MV-4-11 (cell line): ENCODE measurements around the gene MIX23.

ENCODE experiments used
- DNase-seq: peaks from one replicate; lab custom pipeline; 2025; lab: John Stamatoyannopoulos, UW

MIX23 gene

GRCh38 chr3:122382888-122383666, at the start of gene MIX23:
MIX23 (minus strand) TSS chr3:122383231; CDS start chr3:122383224, 7 bp downstream.
- peak; percentile 81 for DNase-seq

DNA sequence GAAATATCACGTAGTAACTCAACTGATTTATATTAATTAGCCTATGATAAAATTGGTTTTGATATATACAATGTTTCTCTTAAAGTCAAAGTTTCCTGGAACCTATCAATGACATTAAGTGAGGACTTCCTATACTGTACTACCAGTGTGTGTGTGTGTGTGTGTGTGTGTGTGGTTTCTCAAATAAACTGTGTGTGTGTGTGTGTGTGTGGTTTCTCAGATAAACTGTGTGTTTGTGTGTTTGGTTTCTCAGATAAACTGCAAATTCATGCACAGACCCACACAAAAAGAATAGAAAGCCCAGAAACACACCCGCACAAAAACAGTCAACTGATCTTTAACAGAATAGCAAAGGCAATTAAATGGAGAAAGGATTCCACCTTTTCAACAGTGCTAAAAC, 47.3 kb upstream of the MIX23 start:
- DNase-seq: no peak

DNA sequence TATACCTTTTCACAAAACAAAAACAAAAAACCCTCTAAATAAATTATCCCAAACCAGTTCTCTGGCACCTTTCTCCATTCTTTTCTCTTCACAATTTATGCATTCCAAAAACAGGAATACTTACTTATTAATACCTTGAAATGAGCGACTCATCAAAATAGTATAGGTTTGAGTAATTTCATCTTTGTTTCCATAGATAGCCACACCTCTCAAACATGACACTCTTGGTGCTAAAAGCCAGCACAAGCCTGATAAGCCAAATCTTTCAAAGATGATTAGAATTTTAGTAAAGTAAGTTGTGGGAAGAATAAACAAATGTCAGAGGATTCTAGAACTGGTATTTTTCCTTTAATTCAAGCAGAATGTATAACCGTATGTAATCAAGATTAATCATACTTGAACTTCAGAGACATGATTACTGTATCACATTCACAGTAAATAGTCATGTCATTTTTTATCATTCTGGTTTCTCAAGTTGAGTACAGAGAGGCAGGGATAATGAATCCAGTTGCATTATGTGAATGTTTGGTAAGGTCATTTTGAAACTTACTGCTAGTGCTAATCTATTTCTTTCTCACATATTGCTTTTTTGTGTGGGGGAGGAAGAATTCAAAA, 44.9 kb upstream of the MIX23 start:
- DNase-seq: no peak

DNA sequence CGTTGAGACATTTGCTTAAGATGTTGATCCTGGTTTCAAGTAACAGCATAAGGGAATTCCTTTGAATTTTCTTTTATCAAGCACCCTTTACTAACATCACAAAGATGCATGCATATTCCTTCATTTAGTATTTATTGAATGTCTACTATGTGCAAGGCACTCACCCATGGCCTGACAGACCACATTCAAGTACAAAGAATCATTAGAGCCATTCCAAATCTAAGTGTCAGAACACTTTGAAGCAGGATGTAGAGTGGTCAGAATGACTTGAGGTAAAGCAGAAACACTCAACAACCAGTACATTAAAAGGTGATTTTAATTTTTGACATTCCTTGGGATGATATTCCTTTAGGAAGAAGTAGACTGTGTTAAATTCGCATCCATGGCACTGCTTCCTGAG, 38.8 kb upstream of the MIX23 start:
- no peak for DNase-seq

DNA sequence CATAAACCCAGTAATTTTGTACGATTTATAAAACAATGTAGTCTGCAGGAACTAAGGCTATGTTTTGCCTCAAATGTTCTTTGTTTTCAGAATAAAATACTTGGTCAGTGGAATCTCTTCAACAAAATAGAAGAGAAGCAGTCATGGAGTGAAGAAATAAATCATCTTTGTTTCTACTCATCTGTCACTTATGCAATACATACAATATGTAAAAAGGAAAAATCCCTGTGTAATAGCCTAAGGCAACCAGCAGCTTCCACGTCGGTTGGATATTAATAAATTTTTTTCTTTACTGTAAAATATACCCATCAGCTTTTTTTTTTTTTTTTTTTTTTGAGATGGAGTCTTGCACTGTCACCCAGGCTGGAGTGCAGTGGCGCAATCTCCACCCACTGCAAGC, 38.1 kb upstream of the MIX23 start:
- no peak for DNase-seq

GRCh38 chr3:122416966-122417365, 33.9 kb upstream of the MIX23 start:
- DNase-seq: no peak

GRCh38 chr3:122415762-122416654, 33.0 kb upstream of the MIX23 start, which contains the start of gene WDR5B:
WDR5B (minus strand) TSS chr3:122416062; CDS start chr3:122415528, 534 bp downstream.
- DNase-seq: no peak

DNA sequence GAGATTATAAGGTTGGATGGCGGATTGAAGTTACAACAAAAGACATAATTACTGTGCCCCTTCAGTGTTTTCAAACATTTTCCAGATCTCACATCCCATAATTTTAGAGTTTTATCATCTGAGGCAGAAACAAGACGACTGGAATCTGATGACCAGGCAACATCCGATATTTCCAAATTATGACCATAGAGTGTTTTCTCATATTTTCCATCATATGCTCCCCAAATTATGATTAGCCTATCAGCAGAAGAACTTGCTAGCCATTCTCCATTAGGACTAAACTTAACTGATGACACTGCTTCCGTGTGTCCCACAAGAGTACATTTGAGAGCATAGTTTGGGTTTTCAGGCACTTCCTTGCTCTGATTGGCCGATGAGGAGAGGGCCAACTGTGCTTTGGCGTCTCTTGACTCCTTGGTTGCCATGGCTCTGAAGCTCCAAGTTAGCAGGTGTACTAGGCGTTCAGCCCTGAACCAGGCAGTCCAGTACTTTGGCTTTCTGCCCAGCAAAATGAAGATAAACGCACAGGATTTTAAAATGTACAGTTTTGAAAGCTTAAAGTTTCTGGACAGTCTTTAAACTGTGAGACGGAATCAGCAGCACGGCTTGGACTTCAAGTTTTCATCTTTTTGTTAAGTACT, 32.2 kb upstream of the MIX23 start:
- no peak for DNase-seq

GRCh38 chr3:122414391-122414790, 31.4 kb upstream of the MIX23 start:
- DNase-seq: no peak

DNA sequence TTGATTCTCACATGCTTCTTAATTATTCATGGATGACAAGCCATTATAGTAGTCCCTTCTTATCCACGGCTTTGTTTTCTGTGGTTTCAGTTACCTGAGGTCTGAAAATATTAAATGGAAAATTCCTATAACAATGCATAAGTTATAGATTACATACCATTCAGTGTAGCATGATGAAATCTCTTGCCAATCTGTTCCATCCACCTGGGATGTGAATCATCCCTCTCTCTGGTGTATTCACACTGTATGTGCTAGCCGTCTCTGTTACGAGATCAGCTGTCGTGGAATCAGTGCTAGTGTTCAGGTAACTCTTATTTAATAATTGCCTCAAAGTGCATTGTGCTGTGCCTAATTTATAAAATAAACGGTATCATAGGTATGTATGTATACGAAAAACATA, 27.6 kb upstream of the MIX23 start:
- no peak for DNase-seq

- DNase-seq: no peak
These were observed 27.1 kb upstream of the MIX23 start for GRCh38 chr3:122410111-122410510.

GRCh38 chr3:122409446-122409845, 26.4 kb upstream of the MIX23 start:
- peak; percentile 41 for DNase-seq

GRCh38 chr3:122407946-122408345, 24.9 kb upstream of the MIX23 start:
- no peak for DNase-seq

GRCh38 chr3:122406198-122406597, 23.2 kb upstream of the MIX23 start:
- DNase-seq: peak; percentile 10

GRCh38 chr3:122405015-122405414, 22.0 kb upstream of the MIX23 start:
- DNase-seq: no peak

DNA sequence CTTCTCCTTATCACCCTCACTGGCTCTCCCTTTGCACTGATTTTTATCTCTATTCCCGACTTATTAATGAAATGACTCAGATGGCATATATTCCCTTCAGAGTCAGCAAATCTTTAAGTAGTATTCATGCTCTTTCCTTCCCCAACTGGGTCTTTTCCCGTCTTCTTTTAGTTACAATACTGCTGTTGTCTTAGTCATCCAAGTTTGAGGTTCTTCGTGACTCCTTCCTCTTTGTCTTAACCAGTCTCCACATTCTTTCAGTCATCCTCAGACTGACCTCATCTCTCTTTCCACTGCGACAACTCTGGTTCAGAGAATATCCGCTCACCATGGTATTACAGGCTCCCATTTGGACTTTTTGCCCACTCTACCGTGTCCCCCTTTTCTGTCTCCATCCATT, 20.5 kb upstream of the MIX23 start:
- DNase-seq: peak; percentile 64

- no peak for DNase-seq
These were observed 15.9 kb upstream of the MIX23 start for GRCh38 chr3:122398920-122399319.

GRCh38 chr3:122397201-122397600, 14.2 kb upstream of the MIX23 start:
- DNase-seq: no peak

DNA sequence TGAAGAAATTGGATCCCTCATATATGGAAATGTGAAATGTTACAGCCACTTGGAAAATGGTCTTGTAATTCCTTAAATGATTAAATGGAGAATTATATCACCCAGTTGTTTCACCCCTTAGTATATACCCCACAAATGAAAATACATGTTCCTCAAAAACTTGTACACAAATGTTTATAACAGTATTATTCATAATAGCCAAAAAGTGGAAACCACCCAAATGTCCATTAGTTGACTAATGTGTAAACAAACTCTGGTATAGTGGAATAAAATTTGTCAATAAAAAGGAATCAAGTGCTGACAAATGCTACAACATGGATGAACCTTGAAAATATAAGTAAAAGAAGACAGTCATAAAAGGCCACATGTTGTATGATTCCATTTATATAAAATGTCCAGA, 13.5 kb upstream of the MIX23 start:
- DNase-seq: no peak

- peak; percentile 30 for DNase-seq
These were observed 12.6 kb upstream of the MIX23 start for GRCh38 chr3:122395582-122395981.

- no peak for DNase-seq
These were observed 11.1 kb upstream of the MIX23 start for GRCh38 chr3:122394173-122394572.
